OCI-LY3 (cell line): ENCODE measurements around the gene UPK3A.

Source experiments
- CTCF ChIP-seq: fragments of 200-600, 300-600 bp; sonication (generic); IDR thresholded peaks from 2 replicates; pipeline ENCODE4 v1.5.1; 2014; ENCODE audit warnings: antibody characterized with exemption, low read length, low read depth
- EZH2phosphoT487 ChIP-seq: fragments of 200-600 bp; shearing (Covaris generic); IDR thresholded peaks from 2 replicates; pipeline ENCODE4 v1.6.1; 2018; ENCODE audit warnings: antibody characterized with exemption, mixed run types, low read depth

DNA sequence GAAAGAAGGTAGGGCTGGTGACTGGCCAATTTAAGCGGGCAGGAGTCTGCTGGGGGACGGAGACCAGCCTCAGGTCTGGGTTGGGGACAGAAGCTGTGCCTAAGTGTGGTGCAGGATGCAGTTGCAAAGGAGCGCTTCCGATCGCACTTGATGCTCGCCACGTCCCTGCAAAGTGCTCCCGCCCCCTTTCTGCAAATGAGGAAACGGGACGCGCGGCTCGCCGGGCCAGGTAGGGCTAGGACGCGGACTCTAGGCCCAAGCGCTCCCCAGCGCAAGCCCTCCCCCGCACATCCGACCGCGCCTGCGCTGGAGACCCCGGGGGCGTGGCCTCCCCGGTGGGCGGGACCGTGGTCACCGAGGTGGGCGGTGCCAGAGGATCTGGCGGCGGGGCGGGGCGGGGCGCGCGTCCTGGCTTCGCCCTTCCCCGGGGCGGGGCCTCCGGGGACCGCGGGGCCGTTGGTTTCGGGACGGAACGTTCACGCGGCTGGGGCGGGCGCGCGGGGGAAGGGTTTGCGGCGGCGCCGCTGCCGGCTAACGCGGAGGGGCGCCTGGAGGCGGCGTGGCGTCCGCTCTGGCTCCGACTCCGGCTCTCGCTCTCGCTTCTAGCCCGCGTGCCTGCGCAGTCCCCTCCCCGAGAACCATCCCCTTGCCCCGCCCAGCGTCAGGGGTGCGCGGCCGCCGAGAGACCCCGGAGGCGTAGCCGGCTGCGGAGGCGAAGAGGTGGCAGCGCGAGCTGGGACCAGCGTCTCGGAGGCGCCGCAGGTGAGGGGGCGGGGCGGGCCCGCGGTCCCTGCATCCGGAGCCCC lies 24.9 kb downstream of the UPK3A start, which contains the start of gene FAM118A:
- no peak for TF ChIP-seq CTCF
- no peak for TF ChIP-seq EZH2phosphoT487
